ENCODE measurements around the gene PPIL3. TPM values are rescaled to one million over a fixed set of nuclear protein-coding genes. Genes with fewer than 3 reads are reported as not detected.
A peak's percentile ranks its signal among the peaks of the same experiment; 100 is the strongest.

PPIL3 gene
- total RNA-seq, 1 experiment from 2014 or later: 49.0 TPM

DNA sequence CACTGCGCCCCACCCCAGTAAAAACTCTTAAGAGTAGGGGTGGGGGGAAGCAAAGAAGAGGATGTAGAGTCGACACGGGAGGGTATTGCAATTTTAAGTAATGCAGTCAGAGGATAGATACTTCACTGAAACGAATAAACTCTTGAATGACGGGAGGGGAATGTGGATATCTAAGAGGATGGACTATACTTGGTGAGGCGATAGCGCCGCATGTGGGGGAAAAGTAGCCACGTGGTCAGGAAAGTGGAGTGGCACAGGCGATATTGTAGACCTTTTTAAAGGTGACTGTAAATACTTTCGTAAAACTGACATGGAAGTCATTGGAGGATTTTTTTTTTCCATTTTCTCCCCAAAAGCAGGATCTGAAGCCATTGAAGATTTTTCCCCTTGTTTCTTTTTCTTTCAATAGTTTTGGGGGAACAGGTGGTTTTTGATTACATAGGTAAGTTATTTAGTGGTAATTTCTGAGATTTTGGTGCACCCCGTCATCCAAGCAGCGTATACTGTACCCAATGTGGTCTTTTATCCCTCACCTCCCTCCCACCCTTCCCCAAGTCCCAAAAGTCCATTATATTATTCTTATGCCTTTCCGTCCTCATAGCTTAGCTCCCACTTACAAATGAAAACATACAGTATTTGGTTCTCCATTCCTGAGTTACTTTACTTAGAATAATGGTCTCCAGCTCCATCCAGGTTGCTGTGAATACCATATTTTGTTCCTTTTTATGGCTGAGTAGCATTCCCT is 38.2 kb downstream of the PPIL3 start:
- TF ChIP-seq, protein P1, sequence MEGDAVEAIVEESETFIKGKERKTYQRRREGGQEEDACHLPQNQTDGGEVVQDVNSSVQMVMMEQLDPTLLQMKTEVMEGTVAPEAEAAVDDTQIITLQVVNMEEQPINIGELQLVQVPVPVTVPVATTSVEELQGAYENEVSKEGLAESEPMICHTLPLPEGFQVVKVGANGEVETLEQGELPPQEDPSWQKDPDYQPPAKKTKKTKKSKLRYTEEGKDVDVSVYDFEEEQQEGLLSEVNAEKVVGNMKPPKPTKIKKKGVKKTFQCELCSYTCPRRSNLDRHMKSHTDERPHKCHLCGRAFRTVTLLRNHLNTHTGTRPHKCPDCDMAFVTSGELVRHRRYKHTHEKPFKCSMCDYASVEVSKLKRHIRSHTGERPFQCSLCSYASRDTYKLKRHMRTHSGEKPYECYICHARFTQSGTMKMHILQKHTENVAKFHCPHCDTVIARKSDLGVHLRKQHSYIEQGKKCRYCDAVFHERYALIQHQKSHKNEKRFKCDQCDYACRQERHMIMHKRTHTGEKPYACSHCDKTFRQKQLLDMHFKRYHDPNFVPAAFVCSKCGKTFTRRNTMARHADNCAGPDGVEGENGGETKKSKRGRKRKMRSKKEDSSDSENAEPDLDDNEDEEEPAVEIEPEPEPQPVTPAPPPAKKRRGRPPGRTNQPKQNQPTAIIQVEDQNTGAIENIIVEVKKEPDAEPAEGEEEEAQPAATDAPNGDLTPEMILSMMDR (conservative IDR thresholded peaks at IDR 0.05): no peak
- TF ChIP-seq EZH2 (IDR thresholded peaks at IDR 0.05; ENCODE audit: low read depth): no peak
- BruUV-seq (replicated peaks): no TSS peak

DNA sequence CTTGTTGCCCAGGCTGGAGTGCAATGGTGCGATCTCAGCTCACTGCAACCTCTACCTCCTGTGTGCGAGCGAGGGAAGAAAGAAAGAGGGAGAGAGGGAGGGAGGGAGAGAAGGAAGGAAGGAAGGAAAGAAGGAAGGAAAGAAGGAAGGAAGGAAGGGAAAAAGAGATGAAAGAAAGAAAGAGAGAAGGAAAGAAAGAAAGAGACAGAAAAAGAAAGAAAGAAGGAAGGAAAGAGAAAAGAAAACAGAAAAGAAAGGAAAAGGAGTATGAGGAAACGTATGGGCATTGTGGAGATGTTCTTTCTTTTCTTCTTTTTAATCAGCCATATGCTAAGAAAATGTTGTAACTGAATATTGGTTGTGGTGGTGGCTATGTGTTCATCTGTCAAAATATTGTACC is 40.9 kb downstream of the PPIL3 start:
- no peak overlapping the region for H3K27ac ChIP-seq
- H3K9me3 ChIP-seq (ENCODE audit: insufficient read depth, low read depth): no peaks in the 10 kb centered on the region
- TF ChIP-seq, protein P1 (conservative IDR thresholded peaks at IDR 0.05): no peak
- TF ChIP-seq EZH2 (IDR thresholded peaks at IDR 0.05; ENCODE audit: low read depth): no peak
- DNase-seq: no peak
- no peaks in the 10 kb centered on the region for H3K79me2 ChIP-seq (ENCODE audit: low read depth)
- ChIA-PET CTCF (no interaction called here), POLR2A (ENCODE audit: unreplicated experiment) (no interaction called here)
- no peaks in the 10 kb centered on the region for H3K9me2 ChIP-seq (ENCODE audit: insufficient read depth)
- no peaks in the 10 kb centered on the region for H3K4me1 ChIP-seq (replicated peaks; ENCODE audit: insufficient read depth)
- no peak overlapping the region for H2AFZ ChIP-seq
- no TSS peak for BruUV-seq (replicated peaks)
- no peak overlapping the region for H3K4me3 ChIP-seq
- H3F3A ChIP-seq (ENCODE audit: insufficient read depth, low read depth): peaks cover 36% of the 10 kb centered on the region; the same call in 1 of the 2 replicates
- no peaks in the 10 kb centered on the region for H3K27me3 ChIP-seq (ENCODE audit: insufficient read depth, low read depth)
- intact Hi-C loops (cut with micrococcal nuclease; ENCODE audit: unreplicated experiment): no loop called here
- no peak overlapping the region for H3K4me2 ChIP-seq
- peaks cover 9% of the 10 kb centered on the region for H3K36me3 ChIP-seq (ENCODE audit: low read depth)
- H4K20me1 ChIP-seq (ENCODE audit: insufficient read depth): no peaks in the 10 kb centered on the region

More for the DNA sequence above, 38.2 kb downstream of the PPIL3 start:
- CTCF ChIA-PET: interaction anchor here (0.6 kb wide), 1 partner anchor 369 kb away, joined by 5 read pairs; no protein-coding TSS in a partner anchor
- H3K9me3 ChIP-seq (ENCODE audit: insufficient read depth, low read depth): no peaks in the 10 kb centered on the region
- POLR2A ChIA-PET (ENCODE audit: unreplicated experiment): interaction anchor here (0.7 kb wide), 1 partner anchor 1500 kb away, joined by 4 read pairs; no protein-coding TSS in a partner anchor
- peaks cover 64% of the 10 kb centered on the region for H3F3A ChIP-seq (ENCODE audit: insufficient read depth, low read depth)
- intact Hi-C loops (cut with micrococcal nuclease; ENCODE audit: unreplicated experiment): no loop called here
- H3K79me2 ChIP-seq (ENCODE audit: low read depth): no peaks in the 10 kb centered on the region
- no peak overlapping the region for H2AFZ ChIP-seq
- no peaks in the 10 kb centered on the region for H3K4me1 ChIP-seq (replicated peaks; ENCODE audit: insufficient read depth)
- H3K4me2 ChIP-seq: no peak overlapping the region
- no peak overlapping the region for H3K4me3 ChIP-seq
- no peak for DNase-seq
- H3K27ac ChIP-seq: peak overlapping the region; percentile 2; the same call in 1 of the 2 replicates
- no peaks in the 10 kb centered on the region for H3K27me3 ChIP-seq (ENCODE audit: insufficient read depth, low read depth)
- H4K20me1 ChIP-seq (ENCODE audit: insufficient read depth): no peaks in the 10 kb centered on the region
- H3K9me2 ChIP-seq (ENCODE audit: insufficient read depth): no peaks in the 10 kb centered on the region
- H3K36me3 ChIP-seq (ENCODE audit: low read depth): peaks cover 29% of the 10 kb centered on the region

DNA sequence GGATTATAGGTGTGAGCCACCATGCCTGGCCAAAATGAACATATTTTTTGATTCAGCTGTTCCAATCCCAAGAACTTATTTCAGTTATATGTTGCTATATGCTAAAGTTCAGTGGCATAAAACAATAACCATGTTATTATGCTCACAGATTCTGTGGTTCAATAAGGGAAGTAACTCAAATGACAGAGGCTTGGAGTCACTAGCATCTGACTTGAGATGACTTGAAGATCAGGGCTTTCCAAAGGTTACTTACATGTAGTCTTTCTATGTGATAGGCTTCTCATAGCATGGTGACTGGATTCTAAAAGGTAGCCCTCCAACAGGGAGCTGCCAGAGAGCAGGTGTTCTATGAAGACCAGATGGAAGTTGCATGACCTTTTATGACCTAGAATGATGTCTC is 41.6 kb downstream of the PPIL3 start:
- TF ChIP-seq EZH2 (IDR thresholded peaks at IDR 0.05; ENCODE audit: low read depth): no peak
- TF ChIP-seq, protein P1 (conservative IDR thresholded peaks at IDR 0.05): no peak
- Histone ChIP-seq H3K36me3 (ENCODE audit: low read depth) (0 out of 2 replicates have a peak, but pooled peaks cover 2% of the 10 kb centered on the region), H3F3A (ENCODE audit: insufficient read depth, low read depth) (peaks cover 30% of the 10 kb centered on the region; the same call in 1 of the 2 replicates), H3K27me3 (ENCODE audit: insufficient read depth, low read depth) (no peaks in the 10 kb centered on the region), H3K4me1 (replicated peaks; ENCODE audit: insufficient read depth) (no peaks in the 10 kb centered on the region), H3K79me2 (ENCODE audit: low read depth) (no peaks in the 10 kb centered on the region), H4K20me1 (ENCODE audit: insufficient read depth) (no peaks in the 10 kb centered on the region), H2AFZ (no peak overlapping the region), H3K9me3 (ENCODE audit: insufficient read depth, low read depth) (no peaks in the 10 kb centered on the region), H3K4me2 (no peak overlapping the region), H3K9me2 (ENCODE audit: insufficient read depth) (no peaks in the 10 kb centered on the region), H3K4me3 (no peak overlapping the region), H3K27ac (no peak overlapping the region)
- intact Hi-C loops (cut with micrococcal nuclease; ENCODE audit: unreplicated experiment): no loop called here
- CTCF ChIA-PET: no interaction called here
- DNase-seq: no peak
- no TSS peak for BruUV-seq (replicated peaks)
- POLR2A ChIA-PET (ENCODE audit: unreplicated experiment): no interaction called here

Data from PC-9 (cell line).